Common myeloid progenitor, CD34-positive (primary cell): ENCODE data around the gene VIPR1.

Experiments used
- CTCF ChIA-PET: fragments of 350-600 bp; sonication (Branson Sonifier 250); formaldehyde crosslinking; loops from one replicate; lab custom pipeline; 2021; ENCODE audit warnings: antibody characterized with exemption; lab: Charles Lee
- POLR2A ChIA-PET: fragments of 350-600 bp; sonication (Branson Sonifier 250); formaldehyde crosslinking; loops from one replicate; lab custom pipeline; 2021; ENCODE audit warnings: antibody characterized with exemption; lab: Charles Lee
- DNase-seq, 3 donors: peaks; one replicate each; pipeline versions ENCODE4 v3.0.0 to v3.0.0-alpha.2; 2013
- H3K27ac ChIP-seq, 2 experiments: 1 replicate in 1 of 2; 2 replicates in 1 of 2; pipeline ENCODE4 v1.7.0; 2013; ENCODE audit warnings: inconsistent platforms in 2 of 2, low read length in 2 of 2, mild to moderate bottlenecking in 2 of 2, low read depth in 1 of 2, moderate library complexity in 1 of 2; ENCODE audit not compliant: severe bottlenecking in 2 of 2, insufficient read depth in 1 of 2, poor library complexity in 1 of 2
- H3K27me3 ChIP-seq, 5 experiments: replicated peaks in 2 of 5; 1 replicate in 3 of 5; 2 replicates in 2 of 5; pipeline versions ENCODE4 v1.6.1 to v1.7.0; 2013; ENCODE audit warnings: low read length in 4 of 5, mild to moderate bottlenecking in 2 of 5, moderate library complexity in 2 of 5, inconsistent platforms in 1 of 5; ENCODE audit not compliant: insufficient read depth in 5 of 5, control insufficient read depth in 4 of 5
- H3K36me3 ChIP-seq, 4 experiments: 1 replicate in 2 of 4; 2 replicates in 2 of 4; pipeline versions ENCODE4 v1.6.1 to v1.7.0; 2013; ENCODE audit warnings: low read length in 3 of 4, control low read depth in 1 of 4, mild to moderate bottlenecking in 1 of 4; ENCODE audit not compliant: control insufficient read depth in 4 of 4, insufficient read depth in 4 of 4
- H3K4me1 ChIP-seq, 4 experiments: 1 replicate in 3 of 4; 2 replicates in 1 of 4; pipeline versions ENCODE4 v1.6.1 to v1.7.1; 2013; ENCODE audit warnings: low read length in 3 of 4, mild to moderate bottlenecking in 3 of 4, control low read depth in 1 of 4, inconsistent platforms in 1 of 4, moderate library complexity in 1 of 4; ENCODE audit not compliant: control insufficient read depth in 4 of 4, insufficient read depth in 4 of 4; ENCODE audit errors: control extremely low read depth in 1 of 4
- H3K4me3 ChIP-seq, 7 experiments: 1 replicate in 4 of 7; 2 replicates in 3 of 7; pipeline versions ENCODE4 v1.5.1 to v1.7.0; 2013; ENCODE audit warnings: mild to moderate bottlenecking in 7 of 7, low read length in 6 of 7, moderate library complexity in 6 of 7, inconsistent platforms in 2 of 7, low read depth in 2 of 7, control low read depth in 1 of 7; ENCODE audit not compliant: insufficient read depth in 4 of 7, control insufficient read depth in 1 of 7; ENCODE audit errors: extremely low read depth in 1 of 7
- H3K9me3 ChIP-seq, 5 experiments: 1 replicate in 4 of 5; 2 replicates in 1 of 5; pipeline versions ENCODE4 v1.6.1 to v1.7.1; 2013; ENCODE audit warnings: low read length in 4 of 5, mild to moderate bottlenecking in 2 of 5, inconsistent platforms in 1 of 5, low read depth in 1 of 5, moderate library complexity in 1 of 5; ENCODE audit not compliant: control insufficient read depth in 4 of 5, insufficient read depth in 2 of 5; ENCODE audit errors: control extremely low read depth in 1 of 5
- WGBS: methylation state at CpG from one replicate; pipeline ENCODE4 v1.1.5; 2013; ENCODE audit not compliant: insufficient coverage; 5-methylcytosine and 5-hydroxymethylcytosine counted together

Gene VIPR1

DNA sequence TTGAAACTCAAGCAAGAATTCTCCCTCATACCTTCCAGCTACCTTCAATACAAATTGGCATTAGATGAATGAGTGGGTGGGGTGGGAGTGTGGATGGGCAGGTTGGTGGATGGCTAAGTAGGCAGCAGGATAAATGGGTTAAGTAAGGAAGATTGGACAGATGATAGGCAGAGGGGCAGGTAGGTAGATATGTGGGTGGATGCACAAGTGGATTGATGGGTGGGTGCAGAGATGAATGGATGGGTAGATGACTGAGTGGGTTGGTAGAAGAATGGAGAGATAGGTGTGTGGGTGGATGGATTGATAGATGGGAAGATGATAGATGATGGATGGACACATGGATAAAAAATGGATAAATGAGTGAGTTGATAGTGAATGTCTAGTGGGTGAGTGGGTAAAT lies 27.6 kb downstream of the VIPR1 start:
- Histone ChIP-seq H3K27ac (no peak overlapping the region), H3K36me3 (no peaks in the 10 kb centered on the region), H3K9me3 (no peaks in the 10 kb centered on the region), H3K4me1 (peaks cover 0 to 58% (median 9%) of the 10 kb centered on the region in 4 experiments), H3K4me3 (no peak overlapping the region), H3K27me3 (no peaks in the 10 kb centered on the region)
- CTCF ChIA-PET = no interaction called here
- POLR2A ChIA-PET = no interaction called here
- DNase-seq = no peak

DNA sequence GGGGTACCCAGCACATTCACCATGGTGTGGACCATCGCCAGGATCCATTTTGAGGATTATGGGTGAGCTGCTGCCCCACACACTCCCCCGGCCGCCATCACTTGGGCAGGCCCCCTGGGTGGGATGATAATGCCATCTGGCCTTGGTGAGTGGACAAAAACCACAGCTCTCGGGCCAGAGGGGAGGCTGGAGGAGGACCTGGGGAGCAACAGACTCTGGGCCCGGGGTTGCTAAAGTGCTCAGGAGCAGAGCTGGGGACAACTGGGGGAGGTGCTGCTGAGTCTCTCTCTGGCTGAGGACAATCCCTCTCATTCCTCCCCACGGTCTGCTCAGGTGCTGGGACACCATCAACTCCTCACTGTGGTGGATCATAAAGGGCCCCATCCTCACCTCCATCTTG lies 29.0 kb downstream of the VIPR1 start:
- ChIA-PET POLR2A (no interaction called here), CTCF (interaction anchor here (0.6 to 2.9 kb wide), 3 partner anchors 12 to 1954 kb away, joined by 3 to 11 read pairs (median 3); no protein-coding TSS in a partner anchor)
- no peaks in the 10 kb centered on the region for H3K36me3 ChIP-seq
- WGBS = 100% methylated on average over 6 of the region's 6 CpGs
- H3K4me3 ChIP-seq = no peak overlapping the region
- no peak overlapping the region for H3K27ac ChIP-seq
- H3K27me3 ChIP-seq = no peaks in the 10 kb centered on the region
- no peaks in the 10 kb centered on the region for H3K9me3 ChIP-seq
- H3K4me1 ChIP-seq = peaks cover 0 to 45% (median 9%) of the 10 kb centered on the region in 4 experiments
- no peak for DNase-seq

DNA sequence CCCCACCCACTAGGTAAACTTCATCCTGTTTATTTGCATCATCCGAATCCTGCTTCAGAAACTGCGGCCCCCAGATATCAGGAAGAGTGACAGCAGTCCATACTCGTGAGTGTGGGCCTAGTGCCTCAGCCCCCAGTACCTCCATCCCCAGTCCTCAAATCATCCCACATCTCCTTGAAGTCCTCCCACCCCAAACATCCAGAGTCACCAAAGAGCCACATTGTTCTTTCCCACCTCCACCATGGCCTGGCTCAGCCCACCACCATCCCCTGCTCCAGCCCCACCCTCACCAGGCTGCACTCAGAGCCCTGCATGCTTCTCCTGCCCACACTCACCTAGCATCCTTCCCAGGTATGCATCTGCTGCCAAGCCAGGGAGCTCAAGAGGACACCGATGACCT lies 29.8 kb downstream of the VIPR1 start:
- WGBS = 96% methylated on average over 4 of the region's 4 CpGs
- Histone ChIP-seq H3K36me3 (no peaks in the 10 kb centered on the region), H3K27me3 (no peaks in the 10 kb centered on the region), H3K4me1 (peaks cover 0 to 38% (median 9%) of the 10 kb centered on the region in 4 experiments), H3K9me3 (no peaks in the 10 kb centered on the region), H3K27ac (no peak overlapping the region), H3K4me3 (no peak overlapping the region)
- POLR2A ChIA-PET = no interaction called here
- no peak for DNase-seq
- CTCF ChIA-PET = interaction anchor here (2.9 kb wide), 1 partner anchor 14 kb away, joined by 11 read pairs; no protein-coding TSS in a partner anchor

DNA sequence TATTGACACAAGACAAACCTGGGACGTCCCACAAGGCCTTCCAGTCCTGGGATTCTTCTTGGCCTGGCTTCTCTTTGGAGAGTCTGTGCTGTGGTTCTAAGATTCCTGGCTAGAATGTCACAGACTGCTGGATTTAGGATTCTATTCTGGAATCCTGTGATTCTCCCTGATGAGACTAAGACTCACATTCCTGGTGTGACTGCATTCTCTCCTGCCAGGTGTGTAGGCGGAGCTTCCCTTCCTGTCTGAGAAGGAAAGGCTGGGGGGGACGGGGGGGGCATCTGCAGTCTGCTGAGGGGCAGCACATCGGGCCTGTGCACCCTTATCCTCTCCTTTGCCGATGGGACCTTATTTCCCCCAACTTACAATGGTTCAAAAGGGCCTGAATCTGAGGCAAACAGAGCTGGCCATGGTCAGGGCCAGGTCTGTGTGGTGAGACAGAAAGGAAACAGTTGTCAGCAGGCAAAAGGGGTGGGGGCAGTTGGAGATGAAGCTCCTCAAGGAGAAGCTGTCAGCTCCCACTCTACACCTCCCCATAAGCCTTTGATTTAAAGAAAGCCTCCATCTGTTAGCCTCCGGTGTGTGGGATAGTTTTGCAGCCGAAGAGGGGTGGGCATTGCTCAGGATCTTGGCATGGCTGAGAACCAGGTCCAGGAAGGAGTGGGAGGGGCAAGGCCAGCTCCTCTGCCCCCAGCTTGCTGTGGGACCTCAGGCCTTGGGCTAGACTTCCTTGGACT lies 30.9 kb downstream of the VIPR1 start:
- DNase-seq = no peak
- Histone ChIP-seq H3K9me3 (no peaks in the 10 kb centered on the region), H3K27me3 (no peaks in the 10 kb centered on the region), H3K4me3 (no peak overlapping the region), H3K4me1 (peaks cover 0 to 29% (median 9%) of the 10 kb centered on the region in 4 experiments), H3K27ac (no peak overlapping the region), H3K36me3 (no peaks in the 10 kb centered on the region)
- ChIA-PET CTCF (interaction anchor here (1.0 to 2.9 kb wide), 5 partner anchors 12 to 284 kb away, joined by 3 to 21 read pairs (median 7); partner anchors contain the start of gene VIPR1), POLR2A (no interaction called here)
- WGBS = 100% methylated on average over 1 of the region's 7 CpGs

DNA sequence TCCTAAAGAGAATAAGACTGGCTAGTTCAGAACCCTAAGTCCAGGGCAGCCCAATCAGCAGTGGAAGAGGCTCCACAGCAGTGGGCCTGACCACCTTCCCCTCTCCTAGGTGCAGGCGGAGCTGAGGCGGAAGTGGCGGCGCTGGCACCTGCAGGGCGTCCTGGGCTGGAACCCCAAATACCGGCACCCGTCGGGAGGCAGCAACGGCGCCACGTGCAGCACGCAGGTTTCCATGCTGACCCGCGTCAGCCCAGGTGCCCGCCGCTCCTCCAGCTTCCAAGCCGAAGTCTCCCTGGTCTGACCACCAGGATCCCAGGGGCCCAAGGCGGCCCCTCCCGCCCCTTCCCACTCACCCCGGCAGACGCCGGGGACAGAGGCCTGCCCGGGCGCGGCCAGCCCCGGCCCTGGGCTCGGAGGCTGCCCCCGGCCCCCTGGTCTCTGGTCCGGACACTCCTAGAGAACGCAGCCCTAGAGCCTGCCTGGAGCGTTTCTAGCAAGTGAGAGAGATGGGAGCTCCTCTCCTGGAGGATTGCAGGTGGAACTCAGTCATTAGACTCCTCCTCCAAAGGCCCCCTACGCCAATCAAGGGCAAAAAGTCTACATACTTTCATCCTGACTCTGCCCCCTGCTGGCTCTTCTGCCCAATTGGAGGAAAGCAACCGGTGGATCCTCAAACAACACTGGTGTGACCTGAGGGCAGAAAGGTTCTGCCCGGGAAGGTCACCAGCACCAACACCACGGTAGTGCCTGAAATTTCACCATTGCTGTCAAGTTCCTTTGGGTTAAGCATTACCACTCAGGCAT lies 33.7 kb downstream of the VIPR1 start:
- ChIA-PET CTCF (interaction anchor here (0.8 to 4.8 kb wide), 10 partner anchors 9 to 289 kb away, joined by 3 to 55 read pairs (median 4); partner anchors contain the start of gene VIPR1), POLR2A (no interaction called here)
- no peaks in the 10 kb centered on the region for H3K36me3 ChIP-seq
- H3K4me1 ChIP-seq = peaks cover 0 to 12% (median 0%) of the 10 kb centered on the region in 4 experiments
- DNase-seq = peak; percentile 38 to 60 (median 55)
- no peaks in the 10 kb centered on the region for H3K27me3 ChIP-seq
- H3K9me3 ChIP-seq = no peaks in the 10 kb centered on the region
- 86% methylated on average over 22 of the region's 35 CpGs for WGBS
- H3K4me3 ChIP-seq = no peak overlapping the region
- no peak overlapping the region for H3K27ac ChIP-seq

DNA sequence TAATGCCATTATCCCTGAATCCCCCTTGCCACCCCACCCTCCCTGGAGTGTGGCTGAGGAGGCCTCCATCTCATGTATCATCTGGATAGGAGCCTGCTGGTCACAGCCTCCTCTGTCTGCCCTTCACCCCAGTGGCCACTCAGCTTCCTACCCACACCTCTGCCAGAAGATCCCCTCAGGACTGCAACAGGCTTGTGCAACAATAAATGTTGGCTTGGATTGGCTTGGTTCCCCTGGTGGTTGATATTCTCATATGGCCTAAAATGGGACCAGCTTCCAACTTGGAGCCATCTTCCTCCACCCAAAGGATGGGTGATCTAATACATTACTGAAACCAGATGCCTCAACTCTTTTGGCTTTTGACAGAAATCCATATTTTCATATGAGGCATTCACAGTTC lies 34.9 kb downstream of the VIPR1 start:
- peaks cover 0 to 12% (median 0%) of the 10 kb centered on the region in 4 experiments for H3K4me1 ChIP-seq
- DNase-seq = no peak
- POLR2A ChIA-PET = no interaction called here

More for the DNA sequence above, 34.9 kb downstream of the VIPR1 start:
- Histone ChIP-seq H3K27me3 (no peaks in the 10 kb centered on the region), H3K4me3 (no peak overlapping the region), H3K27ac (no peak overlapping the region), H3K36me3 (no peaks in the 10 kb centered on the region), H3K9me3 (no peaks in the 10 kb centered on the region)
- CTCF ChIA-PET = interaction anchor here (1.0 to 4.8 kb wide), 8 partner anchors 8 to 290 kb away, joined by 3 to 55 read pairs (median 5); partner anchors contain the start of gene VIPR1
